Aorta (tissue), 5 donors: Measurements from ENCODE around the gene RMI2. TPM values are rescaled to one million over a fixed set of nuclear protein-coding genes. Genes with fewer than 3 reads are reported as not detected.
A peak's percentile ranks its signal among the peaks of the same experiment; 100 is the strongest.

Experiments used
- ATAC-seq: fragments of 200-7000 bp; cut with Tn5 transposase; one replicate; pipeline ENCODE4 v1.9.1; 2022; ENCODE audit warnings: moderate library complexity; ENCODE audit not compliant: low FRiP score
- DNase-seq, 2 donors: peaks; one replicate each; pipeline ENCODE4 v3.0.0-alpha.2; 2020
- H3K27ac ChIP-seq, 2 donors: one replicate each; pipeline ENCODE4 v1.5.1; 2013; ENCODE audit warnings: low read length in 2 of 2, mild to moderate bottlenecking in 2 of 2, moderate library complexity in 2 of 2, control low read depth in 1 of 2, inconsistent platforms in 1 of 2, low read depth in 1 of 2
- H3K27me3 ChIP-seq, 2 donors: one replicate each; pipeline ENCODE4 v1.6.1; 2013; ENCODE audit warnings: control low read depth in 1 of 2, low read length in 1 of 2, mild to moderate bottlenecking in 1 of 2, moderate library complexity in 1 of 2; ENCODE audit not compliant: insufficient read depth in 2 of 2, control insufficient read depth in 1 of 2
- H3K36me3 ChIP-seq, 2 donors: one replicate each; pipeline ENCODE4 v1.6.1; 2013; ENCODE audit warnings: control low read depth in 1 of 2, low read length in 1 of 2, mild to moderate bottlenecking in 1 of 2; ENCODE audit not compliant: insufficient read depth in 2 of 2, control insufficient read depth in 1 of 2
- H3K4me1 ChIP-seq, 2 donors: one replicate each; pipeline ENCODE4 v1.6.1; 2013; ENCODE audit warnings: low read length in 2 of 2, control low read depth in 1 of 2, mild to moderate bottlenecking in 1 of 2, moderate library complexity in 1 of 2; ENCODE audit not compliant: insufficient read depth in 2 of 2, control insufficient read depth in 1 of 2
- H3K4me3 ChIP-seq, 2 donors: one replicate each; pipeline ENCODE4 v1.5.1; 2013; ENCODE audit warnings: low read length in 2 of 2, control low read depth in 1 of 2, mild to moderate bottlenecking in 1 of 2
- H3K9me3 ChIP-seq: one replicate; pipeline ENCODE4 v1.6.1; 2013; ENCODE audit warnings: mild to moderate bottlenecking, low read length; ENCODE audit not compliant: control insufficient read depth
- WGBS, 2 donors: extraction: QIAGEN DNeasy Blood & Tissue Kit; methylation state at CpG; one replicate each; pipeline ENCODE4 v1.1.7; 2013; 5-methylcytosine and 5-hydroxymethylcytosine counted together
- intact Hi-C, 2 donors: fragments of 100-400 bp; cut with DNase I; formaldehyde crosslinking; loops; one replicate each; pipeline versions ENCODE4 v1.14.2 to v1.15.0; 2022
- microRNA-seq, 2 donors: library from miRNA; unstranded; fragments of <30 nt; microRNA quantifications; one replicate each; pipeline ENCODE4 v1.2.0, GENCODE V29; 2020
- polyA plus RNA-seq, 2 donors: library from polyadenylated mRNA; stranded (reverse); fragments of 200-250 nt; gene quantifications; one replicate each; pipeline ENCODE4 v1.2.3, GENCODE V29; 2013
- total RNA-seq, 2 donors: library from RNA; stranded (reverse); fragmentation: NEBNext Ultra II Directional; extraction: Animal tissue kit (Norgen Biotek cat#: 25700); gene quantifications; one replicate each; pipeline ENCODE4 v1.2.1, GENCODE V29; 2021
- donor health status: healthy with polysubstance abuse.
- donor health status: Bipolar disorder and iron deficiency.
- donor health status: DM: no; HTN: no; CAD: no.
- donor health status: DM: no; HTN: no; CAD: no.
- donor health status: DM: yes; HTN: yes; CAD: no.

RMI2 gene
- total and polyA plus RNA-seq, 4 donors = 0.61 to 1.7 (median 0.81) TPM; not detected in 1

DNA sequence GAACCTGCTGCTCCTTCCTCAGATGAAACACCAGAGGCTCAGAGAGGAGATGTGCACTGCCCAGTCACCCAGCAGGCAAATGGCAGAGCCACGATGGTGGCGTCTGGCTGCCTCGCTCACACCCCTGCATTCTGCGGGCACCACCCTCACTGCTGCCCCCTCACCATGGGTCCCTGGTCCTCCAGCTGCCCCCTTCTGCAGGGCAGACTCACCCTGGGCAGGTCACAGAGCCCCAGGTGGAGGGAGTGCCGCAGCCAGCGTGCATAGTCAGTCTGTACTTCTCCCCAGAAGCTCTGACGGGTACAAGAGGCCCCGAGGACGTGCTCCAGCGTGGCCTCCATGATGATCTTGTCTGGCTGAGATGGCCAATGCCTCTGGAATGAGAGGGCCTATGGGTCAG, 52.9 kb downstream of the RMI2 start:
- Histone ChIP-seq H3K4me3 (no peak overlapping the region), H3K9me3 (no peaks in the 10 kb centered on the region), H3K4me1 (no peaks in the 10 kb centered on the region), H3K27ac (no peak overlapping the region), H3K36me3 (no peaks in the 10 kb centered on the region), H3K27me3 (no peaks in the 10 kb centered on the region)
- intact Hi-C loops = loop anchor here (5.0 to 10.0 kb wide), 4 partner anchors 314 to 431 kb away; no protein-coding TSS in a partner anchor
- ATAC-seq = no peak
- WGBS, 2 donors = 94 to 95% methylated on average over 10 of the region's 10 CpGs
- DNase-seq = peak in 1 of 2 donors; percentile 52

DNA sequence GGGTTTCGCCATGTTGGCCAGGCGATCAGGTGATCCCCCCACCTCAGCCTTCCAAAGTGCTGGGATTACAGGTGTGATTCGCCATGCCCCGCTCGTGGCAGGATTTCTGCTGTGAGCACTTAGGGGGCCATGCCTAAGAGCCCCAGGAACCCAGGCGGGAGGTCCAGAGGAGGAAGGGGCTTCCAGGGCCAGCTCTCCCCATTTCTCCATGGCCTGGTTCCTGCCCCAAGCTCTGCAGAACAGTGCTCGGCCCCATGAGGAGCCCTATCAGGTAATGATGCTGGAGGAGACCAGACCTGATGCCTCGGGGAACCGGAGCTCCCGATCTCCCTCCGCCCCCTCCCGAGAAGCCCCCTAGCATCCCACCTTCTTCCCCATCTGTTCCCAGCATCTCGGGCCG, 53.6 kb downstream of the RMI2 start:
- Histone ChIP-seq H3K4me3 (no peak overlapping the region), H3K27ac (no peak overlapping the region), H3K9me3 (no peaks in the 10 kb centered on the region), H3K4me1 (no peaks in the 10 kb centered on the region), H3K27me3 (no peaks in the 10 kb centered on the region), H3K36me3 (no peaks in the 10 kb centered on the region)
- DNase-seq (peak in 1 of 2 donors; percentile 57), ATAC-seq (no peak)
- intact Hi-C loops = loop anchor here (5.0 to 10.0 kb wide), 4 partner anchors 313 to 432 kb away; no protein-coding TSS in a partner anchor
- 95% methylated on average over 14 of the region's 14 CpGs for WGBS, 2 donors

DNA sequence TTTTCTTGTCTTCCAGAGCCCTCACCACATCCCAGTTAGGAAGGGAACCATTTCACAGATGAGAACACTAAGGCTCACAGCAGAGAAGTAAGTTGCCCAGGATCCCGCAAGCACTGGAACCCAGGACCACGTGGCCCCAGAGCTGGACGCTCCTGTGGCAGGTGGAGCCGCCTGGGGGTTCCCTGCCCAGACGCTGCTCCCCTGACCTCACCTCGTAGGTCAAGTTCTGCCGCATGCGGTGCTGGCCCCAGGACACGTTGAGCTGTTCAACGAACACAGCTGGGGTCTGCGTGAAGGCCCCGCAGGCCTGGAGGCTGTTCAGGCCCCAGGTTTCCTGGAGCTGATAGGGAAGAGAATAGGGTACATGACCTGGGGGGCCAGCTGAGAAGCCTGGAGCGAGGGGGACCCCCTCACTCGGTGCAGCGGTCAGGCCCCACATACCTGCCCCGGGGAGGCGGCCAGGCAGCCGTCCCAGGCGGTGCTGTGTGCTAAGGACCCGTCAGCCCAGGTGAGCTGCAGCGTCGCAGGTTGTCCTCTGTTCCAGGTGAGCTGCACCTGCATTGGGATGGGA, 54.1 kb downstream of the RMI2 start:
- intact Hi-C loops = loop anchor here (5.0 to 10.0 kb wide), 4 partner anchors 313 to 432 kb away; no protein-coding TSS in a partner anchor
- ATAC-seq (no peak), DNase-seq (peak in 1 of 2 donors; percentile 61)
- Histone ChIP-seq H3K27me3 (no peaks in the 10 kb centered on the region), H3K9me3 (no peaks in the 10 kb centered on the region), H3K4me1 (no peaks in the 10 kb centered on the region), H3K27ac (no peak overlapping the region), H3K36me3 (no peaks in the 10 kb centered on the region), H3K4me3 (no peak overlapping the region)
- 89 to 93% methylated on average over 22 of the region's 22 CpGs for WGBS, 2 donors

- peak in 1 of 2 donors; percentile 55 for DNase-seq
- 91 to 96% methylated on average over 7 of the region's 7 CpGs for WGBS, 2 donors
- no peaks in the 10 kb centered on the region for H3K36me3 ChIP-seq
- H3K27me3 ChIP-seq = no peaks in the 10 kb centered on the region
- no peak overlapping the region for H3K4me3 ChIP-seq
- H3K4me1 ChIP-seq = no peaks in the 10 kb centered on the region
- no peak overlapping the region for H3K27ac ChIP-seq
- intact Hi-C loops = no loop called here
- no peaks in the 10 kb centered on the region for H3K9me3 ChIP-seq
- ATAC-seq = no peak
Observed at GRCh38 chr16:11400076-11400475, 54.8 kb downstream of the RMI2 start.

Small RNA genes lying within 50 kb of the gene (microRNA-seq; reads per million reads assigned to microRNA genes)
- 0 reads per million in 2 donors for gene MIR548H2

Other genes starting within 250 kb of the RMI2 start
- gene SOCS1, start 89.3 kb upstream of the RMI2 start, total RNA-seq = 1 to 10 TPM; 4.3 to 6.4 TPM
- gene SOCS1, start 89.3 kb upstream of the RMI2 start, polyA plus RNA-seq = 1 to 10 TPM; 1.5 to 2.6 TPM
- gene TNP2, start 76.1 kb upstream of the RMI2 start, total RNA-seq = not detected
- gene TNP2, start 76.1 kb upstream of the RMI2 start, polyA plus RNA-seq = not detected
- not detected for gene PRM3, start 71.8 kb upstream of the RMI2 start, total RNA-seq
- not detected for gene PRM3, start 71.8 kb upstream of the RMI2 start, polyA plus RNA-seq
- gene PRM2, start 69.0 kb upstream of the RMI2 start, total RNA-seq = not detected
- gene PRM2, start 69.0 kb upstream of the RMI2 start, polyA plus RNA-seq = not detected
- gene PRM1, start 64.1 kb upstream of the RMI2 start, total RNA-seq = not detected
- not detected for gene PRM1, start 64.1 kb upstream of the RMI2 start, polyA plus RNA-seq
- 100 to 1,000 TPM; 145 to 157 TPM for gene LITAF, start 241.5 kb downstream of the RMI2 start, total RNA-seq
- 100 to 1,000 TPM in 1 of 2 donors, 10 to 100 TPM in 1; 83.1 to 137 TPM for gene LITAF, start 241.5 kb downstream of the RMI2 start, polyA plus RNA-seq